Erythroblast (primary cell): ENCODE data around the gene CBL.
"Not testable (repeated sequence)": the region's sequence is repeated elsewhere in the genome, so short reads cannot be mapped to it uniquely, and the experiment has no call there.

ENCODE experiments used
- DNase-seq, 2 experiments: peaks; one replicate each; lab custom pipeline; 2025; lab: John Stamatoyannopoulos, UW
- GATA1 ChIP-seq: IDR thresholded peaks from 2 replicates; pipeline ENCODE4 v1.6.1; 2011; ENCODE audit warnings: low read depth, mild to moderate bottlenecking, control low read depth, low read length, moderate library complexity
- POLR2A ChIP-seq: IDR thresholded peaks from 2 replicates; pipeline ENCODE4 v1.6.1; 2011; ENCODE audit warnings: mild to moderate bottlenecking, low read length

Gene CBL

DNA sequence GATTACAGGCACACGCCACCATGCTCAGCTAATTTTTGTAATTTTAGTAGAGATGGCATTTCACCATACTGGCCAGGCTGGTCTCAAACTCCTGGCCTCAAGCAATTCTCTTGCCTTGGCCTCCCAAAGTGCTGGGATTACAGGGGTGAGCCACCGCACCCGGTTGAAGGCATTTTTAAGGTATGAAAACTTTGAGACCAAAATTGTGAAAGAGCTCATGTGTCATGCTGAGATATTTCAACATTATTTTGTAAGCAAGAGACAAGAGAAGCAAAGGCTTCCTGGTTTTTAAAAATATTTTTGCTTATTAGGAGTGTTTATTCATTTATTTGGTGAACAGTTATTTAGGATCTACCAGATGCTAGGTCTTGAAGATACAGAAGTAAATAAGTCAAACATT is 14.0 kb upstream of the CBL start:
- no peak for DNase-seq
- no peak for TF ChIP-seq POLR2A

DNA sequence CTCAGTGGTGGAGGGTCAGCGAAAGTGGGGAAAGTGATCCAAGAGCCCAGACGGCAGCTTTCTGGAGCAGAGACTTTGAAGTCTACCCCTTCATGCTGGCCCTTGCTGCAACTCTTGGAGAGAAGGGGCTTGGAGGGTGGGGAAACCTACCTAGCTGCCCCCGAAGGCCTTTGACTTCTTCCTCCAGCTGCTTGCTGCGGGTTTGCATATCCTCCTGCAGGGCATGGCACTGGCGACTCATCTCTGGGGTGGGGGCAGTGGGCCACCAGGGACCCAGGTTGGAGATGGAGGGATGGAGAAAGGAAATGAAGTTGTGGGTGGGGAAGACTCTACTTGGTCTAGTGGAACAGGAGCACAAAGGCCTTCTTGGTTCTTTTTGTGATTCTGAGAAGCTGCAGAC is 13.1 kb upstream of the CBL start:
- TF ChIP-seq GATA1 (no peak), POLR2A (no peak)
- DNase-seq, result no peak

DNA sequence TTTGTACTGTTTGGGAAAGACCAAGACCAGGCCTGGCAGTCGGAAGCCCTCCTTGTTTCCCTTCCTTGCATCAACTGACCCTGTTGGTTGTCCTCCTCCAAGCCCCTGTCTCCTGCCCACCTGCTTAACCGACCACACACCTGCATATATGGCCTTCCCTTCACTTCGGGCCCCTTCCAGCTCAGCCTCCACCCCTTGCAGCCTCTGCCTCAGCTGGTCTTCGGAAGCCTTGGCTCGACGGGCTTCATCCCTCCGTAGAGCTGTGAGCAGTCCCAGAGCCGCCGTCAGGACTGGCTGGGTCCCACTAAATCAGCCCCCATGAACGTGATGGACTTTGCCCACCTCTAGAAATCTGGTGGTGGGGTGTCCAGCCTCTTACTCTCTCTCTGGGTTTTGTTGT is 12.5 kb upstream of the CBL start:
- TF ChIP-seq GATA1 (no peak), POLR2A (no peak)
- DNase-seq, result no peak

DNA sequence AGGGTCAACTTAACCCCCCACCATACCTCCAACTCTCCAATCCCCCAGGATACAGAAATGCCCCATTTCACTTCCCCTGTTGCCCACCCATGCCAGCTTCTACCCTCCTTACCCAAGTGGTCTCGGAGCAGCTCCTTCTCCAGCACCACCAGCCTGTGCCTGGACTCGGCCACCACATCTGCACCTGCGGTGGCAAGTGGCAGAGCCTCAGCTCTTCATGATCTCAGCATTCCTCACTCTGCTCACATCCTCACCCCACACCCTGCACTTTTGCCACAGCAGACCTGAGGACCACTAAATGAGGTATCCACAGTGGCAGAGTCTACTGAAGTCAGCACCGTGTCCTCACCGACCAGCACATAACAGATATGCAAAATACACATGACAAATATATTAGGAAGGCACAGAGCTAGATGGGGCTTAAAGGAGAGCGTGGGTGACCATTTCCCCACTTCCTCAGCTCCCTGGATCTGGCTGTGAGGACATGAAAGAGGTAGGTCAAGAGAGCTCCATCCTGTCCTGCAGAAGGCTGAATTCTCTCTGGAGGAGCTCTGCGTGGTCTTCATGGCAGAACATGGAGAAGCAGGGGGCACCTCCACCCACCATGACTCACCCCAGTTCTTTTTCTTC is 11.2 kb upstream of the CBL start:
- DNase-seq, result no peak
- TF ChIP-seq GATA1, result no peak
- no peak for TF ChIP-seq POLR2A

- DNase-seq, result no peak
- TF ChIP-seq POLR2A, result no peak
- no peak for TF ChIP-seq GATA1
These were observed 10.5 kb upstream of the CBL start for GRCh38 chr11:119195680-119196079.

DNA sequence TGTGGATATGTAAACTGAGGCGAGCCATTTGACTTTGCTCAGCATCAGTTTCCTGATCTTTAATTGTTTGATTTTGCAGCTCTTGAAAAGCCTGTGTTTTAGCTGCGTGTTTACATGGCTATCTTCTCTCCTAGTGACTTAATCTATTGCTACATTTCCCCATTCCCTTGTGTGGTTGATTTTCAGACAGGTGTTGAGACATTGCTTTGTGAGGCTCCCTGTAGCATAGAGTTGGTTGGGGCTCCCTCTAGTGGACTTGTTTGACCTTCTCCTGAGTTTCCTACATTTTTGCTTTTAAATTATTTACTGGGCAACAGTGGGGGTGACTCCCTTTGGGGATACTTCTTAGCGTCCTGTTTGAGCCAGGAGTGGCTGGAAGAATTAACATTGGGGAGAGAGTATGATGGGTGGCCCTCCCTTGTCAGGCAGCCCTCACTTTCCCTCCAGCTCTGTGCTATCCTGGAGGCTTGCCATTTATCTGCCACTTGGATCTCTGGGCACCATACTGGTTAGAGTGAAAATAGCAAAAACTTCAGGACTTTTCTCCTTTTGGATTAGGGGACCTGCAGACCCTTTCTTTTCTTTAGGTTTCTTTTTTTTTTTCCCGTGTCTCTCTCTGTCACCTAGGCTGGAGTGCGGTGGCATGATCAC is 9.2 kb upstream of the CBL start:
- no peak for TF ChIP-seq GATA1
- no peak for TF ChIP-seq POLR2A
- DNase-seq, result peak; percentile 77 to 88

GRCh38 chr11:119198925-119199324 is 7.2 kb upstream of the CBL start:
- DNase-seq, result no peak
- TF ChIP-seq GATA1 (no peak), POLR2A (no peak)

GRCh38 chr11:119201236-119201635 is 4.9 kb upstream of the CBL start:
- not testable (repeated sequence) for DNase-seq

DNA sequence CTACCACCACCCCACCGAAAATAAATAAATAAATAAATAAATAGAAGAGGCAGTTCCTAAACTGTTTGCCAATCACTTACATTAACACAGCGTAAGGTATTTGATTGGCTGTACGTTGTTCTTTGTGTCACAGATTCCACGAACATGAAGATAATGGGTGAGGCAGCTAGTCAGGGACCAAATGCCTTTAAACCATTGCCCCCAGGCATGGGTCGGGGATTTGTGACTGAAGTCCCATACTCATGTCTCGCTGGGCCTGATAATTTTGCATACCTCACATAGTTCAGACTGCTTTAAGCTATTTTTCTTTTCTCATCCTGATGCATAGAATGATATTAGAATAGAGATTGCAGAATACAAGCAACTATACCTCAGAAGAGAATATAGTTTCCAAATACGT is 3.6 kb upstream of the CBL start:
- DNase-seq, result no peak
- TF ChIP-seq POLR2A (no peak), GATA1 (no peak)

- DNase-seq, result no peak
These were observed 2.1 kb upstream of the CBL start for GRCh38 chr11:119204066-119204465.

DNA sequence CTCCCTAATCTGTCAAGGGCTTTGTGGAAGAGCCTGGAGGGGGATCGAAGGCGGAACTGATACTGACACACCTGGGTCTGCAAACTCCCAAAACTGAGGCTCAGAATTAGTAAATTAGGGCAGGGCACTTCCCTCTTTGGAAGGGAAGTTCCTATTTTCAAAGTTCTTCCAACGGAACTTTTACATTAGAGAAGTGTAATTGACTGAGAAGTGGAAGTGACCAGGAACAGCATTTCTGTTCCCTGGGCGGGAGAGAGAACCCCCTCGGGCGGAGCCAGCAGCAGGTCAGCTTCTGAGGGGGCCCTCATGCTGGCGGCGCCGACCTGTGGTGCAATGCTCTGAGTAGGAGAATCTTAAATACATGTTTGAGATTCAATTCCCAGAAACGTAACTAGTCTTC is 1.1 kb upstream of the CBL start:
- no peak for DNase-seq
- no peak for TF ChIP-seq GATA1
- TF ChIP-seq POLR2A, result no peak

More at GRCh38 chr11:119204066-119204465, 2.1 kb upstream of the CBL start:
- TF ChIP-seq GATA1, result no peak
- TF ChIP-seq POLR2A, result no peak

DNA sequence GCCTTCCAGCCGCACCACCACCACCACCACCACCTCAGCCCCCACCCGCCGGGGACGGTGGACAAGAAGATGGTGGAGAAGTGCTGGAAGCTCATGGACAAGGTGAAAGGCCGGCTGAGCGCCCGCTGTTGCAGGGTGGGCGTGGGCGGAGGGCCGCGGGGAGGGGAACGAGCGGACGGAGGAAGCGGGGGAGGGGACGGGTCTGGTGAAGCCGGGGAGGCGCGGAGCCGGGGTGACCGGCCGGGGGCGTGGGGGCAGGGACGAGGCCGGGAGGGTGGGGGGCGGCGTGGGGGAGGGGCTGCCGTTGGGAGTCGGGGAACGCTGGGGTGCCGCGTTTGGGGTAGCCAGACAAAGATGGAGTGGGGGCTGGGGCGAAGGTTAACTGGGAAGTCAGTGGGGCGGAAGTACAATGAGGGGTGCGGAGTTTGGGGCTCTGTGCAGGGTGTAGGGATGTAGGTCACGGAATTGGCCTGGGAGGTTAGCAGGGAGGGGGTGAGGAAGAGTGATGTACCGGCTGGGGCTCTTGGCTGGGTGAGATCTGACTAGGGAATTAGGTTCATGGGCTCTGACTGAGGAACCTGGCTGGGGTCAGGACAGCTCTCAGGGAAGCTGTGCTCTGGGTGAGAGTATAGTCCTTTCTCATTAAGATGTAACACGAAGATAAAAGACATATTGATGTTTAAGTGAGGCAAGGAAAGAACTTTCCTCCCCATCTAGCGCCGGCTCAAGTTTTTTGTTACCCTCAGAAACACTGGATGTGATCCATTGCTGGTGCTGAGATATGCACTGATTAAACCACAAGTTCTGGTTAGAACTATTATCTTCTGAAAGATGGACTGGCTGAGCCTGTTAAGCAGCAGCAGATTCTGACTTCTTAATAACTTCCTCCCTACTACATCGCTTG is 624 bp downstream of the CBL start:
- TF ChIP-seq GATA1 (no peak), POLR2A (no peak)
- peak; percentile 33 to 58 for DNase-seq

- no peak for DNase-seq
- TF ChIP-seq POLR2A (no peak), GATA1 (no peak)
These were observed 1.3 kb downstream of the CBL start for GRCh38 chr11:119207415-119207960.

- no peak for DNase-seq
- TF ChIP-seq GATA1, result no peak
- no peak for TF ChIP-seq POLR2A
These were observed 3.0 kb downstream of the CBL start for GRCh38 chr11:119209186-119209585.

DNA sequence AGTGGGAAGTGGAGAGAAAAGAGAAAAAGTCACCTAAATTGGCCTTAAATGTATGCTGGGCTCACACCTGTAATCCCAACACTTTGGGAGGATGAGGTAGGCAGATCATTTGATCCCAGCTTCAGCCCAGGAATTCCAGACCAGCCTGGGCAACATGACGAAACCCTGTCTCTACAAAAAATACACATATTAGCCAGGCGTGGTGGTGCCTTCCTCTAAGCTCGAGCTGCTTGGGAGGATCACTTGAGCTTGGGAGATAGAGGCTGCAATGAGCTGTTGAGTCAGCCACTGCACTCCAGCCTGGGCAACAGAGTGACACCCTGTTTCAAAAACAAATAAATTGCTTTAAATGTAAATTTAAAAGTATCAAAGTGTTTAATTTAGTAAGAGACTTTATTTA is 3.9 kb downstream of the CBL start:
- TF ChIP-seq GATA1 (no peak), POLR2A (no peak)
- DNase-seq, result no peak
